Brain pericyte (primary cell): ENCODE data around the gene CLEC4C.
"Not testable (repeated sequence)": the region's sequence is repeated elsewhere in the genome, so short reads cannot be mapped to it uniquely, and the experiment has no call there.

ENCODE experiments used
- DNase-seq: peaks from one replicate; pipeline ENCODE4 v3.0.0-alpha.2; 2012; ENCODE audit warnings: low read depth, low spot score

Gene CLEC4C, protein sequence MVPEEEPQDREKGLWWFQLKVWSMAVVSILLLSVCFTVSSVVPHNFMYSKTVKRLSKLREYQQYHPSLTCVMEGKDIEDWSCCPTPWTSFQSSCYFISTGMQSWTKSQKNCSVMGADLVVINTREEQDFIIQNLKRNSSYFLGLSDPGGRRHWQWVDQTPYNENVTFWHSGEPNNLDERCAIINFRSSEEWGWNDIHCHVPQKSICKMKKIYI

DNA sequence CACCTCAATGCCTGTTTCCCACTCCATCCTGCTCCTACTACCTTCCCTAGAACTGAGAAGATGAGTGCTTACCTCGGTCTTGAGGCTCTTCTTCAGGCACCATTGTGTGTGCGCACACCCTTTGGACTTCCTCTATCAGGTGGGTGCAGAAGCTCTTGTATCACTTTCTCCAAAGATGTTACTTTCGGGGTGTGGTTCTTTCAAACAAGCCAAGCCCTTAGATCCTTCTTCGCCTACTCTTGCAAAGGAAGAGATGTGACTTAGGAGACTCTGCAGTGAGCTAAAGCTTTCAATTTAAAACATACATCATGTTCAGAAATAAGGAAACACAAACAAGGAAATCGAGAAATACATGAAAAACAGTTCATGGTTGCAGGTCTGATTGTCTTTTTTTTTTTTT lies at the start of gene CLEC4C:
CLEC4C (minus strand) TSS at position 130 of the 400 bp plus-strand sequence; CDS start at position 103, 27 bp downstream.
- no peak for DNase-seq

DNA sequence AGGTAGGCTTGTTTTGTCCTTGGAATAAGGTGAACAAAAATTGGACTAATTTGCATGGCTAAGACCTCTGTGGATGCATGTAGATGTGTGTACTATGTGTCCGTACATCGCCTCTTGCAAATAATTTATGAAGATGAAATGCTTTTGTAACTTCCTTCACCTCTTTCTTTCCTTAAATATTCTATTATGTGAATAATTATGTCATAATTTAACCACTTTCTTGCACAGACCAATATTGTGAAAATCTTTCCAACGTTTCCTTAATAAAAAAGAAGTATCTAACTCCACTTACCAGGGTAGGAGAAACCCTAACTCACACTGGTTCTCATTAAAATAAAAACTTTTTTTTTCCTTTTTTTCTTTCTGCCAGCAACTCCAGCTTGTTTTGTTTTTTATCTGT lies 46.0 kb upstream of the CLEC4C start:
- no peak for DNase-seq

DNA sequence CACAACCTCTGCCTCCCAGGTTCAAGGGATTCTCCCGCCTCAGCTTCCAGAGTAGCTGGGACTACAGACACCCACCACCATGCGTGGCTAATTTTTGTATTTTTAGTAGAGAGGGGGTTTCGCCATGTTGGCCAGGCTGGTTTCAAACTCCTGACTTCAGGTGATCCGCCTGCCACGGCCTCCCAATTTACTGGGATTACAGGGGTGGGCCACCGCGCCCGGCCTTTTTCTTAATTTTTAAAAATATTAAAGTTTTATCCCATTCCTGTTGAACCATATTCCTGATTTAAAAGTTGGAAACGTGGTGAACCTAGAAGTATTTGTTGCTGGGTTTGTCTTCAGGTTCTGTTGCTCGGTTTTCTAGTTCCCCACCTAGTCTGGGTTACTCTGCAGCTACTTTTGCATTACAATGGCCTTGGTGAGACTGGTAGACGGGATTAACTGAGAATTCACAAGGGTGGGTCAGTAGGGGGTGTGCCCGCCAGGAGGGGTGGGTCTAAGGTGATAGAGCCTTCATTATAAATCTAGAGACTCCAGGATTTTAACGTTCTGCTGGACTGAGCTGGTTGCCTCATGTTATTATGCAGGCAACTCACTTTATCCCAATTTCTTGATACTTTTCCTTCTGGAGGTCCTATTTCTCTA lies 41.8 kb upstream of the CLEC4C start, which contains the start of gene NANOG:
NANOG (plus strand) TSS at position 519 of the 645 bp plus-strand sequence. CDS start 213 bp downstream, outside the sequence.
- not testable (repeated sequence) for DNase-seq

DNA sequence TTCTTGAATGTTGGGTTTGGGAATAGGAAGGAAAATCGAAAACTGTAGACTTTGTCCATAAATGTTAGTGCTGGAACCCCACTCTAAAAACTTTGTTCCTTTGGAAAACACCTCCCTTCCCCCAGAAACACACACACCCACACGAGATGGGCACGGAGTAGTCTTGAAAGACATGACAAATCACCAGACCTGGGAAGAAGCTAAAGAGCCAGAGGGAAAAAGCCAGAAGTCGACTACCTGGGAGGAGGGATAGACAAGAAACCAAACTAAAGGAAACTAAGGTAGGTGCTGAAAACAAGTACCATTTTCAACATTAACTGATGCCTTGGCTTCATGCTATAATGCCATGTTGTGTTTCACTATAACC lies 41.1 kb upstream of the CLEC4C start:
- DNase-seq = no peak

DNA sequence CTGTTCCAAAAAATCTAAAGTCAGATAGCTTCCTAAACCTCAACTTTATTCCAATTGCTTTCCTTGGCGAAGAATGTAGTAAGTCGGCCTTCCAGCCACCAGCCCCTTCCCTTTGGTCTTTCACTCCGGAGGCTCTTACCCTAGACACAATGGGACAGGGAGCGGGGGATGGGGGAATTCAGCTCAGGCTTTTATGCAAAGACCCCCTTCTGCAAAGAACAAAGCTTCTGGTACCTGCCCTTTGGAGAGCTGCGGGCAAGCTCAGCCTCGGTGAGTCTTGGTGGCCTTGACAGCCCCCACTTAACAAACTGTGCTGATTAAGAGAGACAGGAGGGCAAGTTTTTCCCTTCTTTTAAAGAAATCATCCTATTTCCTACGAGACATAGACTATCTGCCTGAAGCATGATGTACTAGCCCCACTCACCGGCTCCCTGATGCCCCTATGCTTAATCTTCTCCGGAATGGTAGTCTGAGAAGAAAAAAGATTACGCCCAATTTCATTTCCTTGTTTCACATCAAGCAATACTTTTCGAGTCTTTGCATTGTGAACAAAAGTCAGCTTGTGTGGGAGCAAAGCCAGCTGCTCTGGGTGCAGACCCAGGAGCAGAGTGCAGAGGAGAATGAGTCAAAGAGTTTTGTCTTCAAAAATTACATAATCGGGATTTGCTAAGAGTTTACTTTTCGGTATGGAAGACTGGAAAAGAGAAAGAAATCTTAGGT lies 40.6 kb upstream of the CLEC4C start:
- DNase-seq = no peak

DNA sequence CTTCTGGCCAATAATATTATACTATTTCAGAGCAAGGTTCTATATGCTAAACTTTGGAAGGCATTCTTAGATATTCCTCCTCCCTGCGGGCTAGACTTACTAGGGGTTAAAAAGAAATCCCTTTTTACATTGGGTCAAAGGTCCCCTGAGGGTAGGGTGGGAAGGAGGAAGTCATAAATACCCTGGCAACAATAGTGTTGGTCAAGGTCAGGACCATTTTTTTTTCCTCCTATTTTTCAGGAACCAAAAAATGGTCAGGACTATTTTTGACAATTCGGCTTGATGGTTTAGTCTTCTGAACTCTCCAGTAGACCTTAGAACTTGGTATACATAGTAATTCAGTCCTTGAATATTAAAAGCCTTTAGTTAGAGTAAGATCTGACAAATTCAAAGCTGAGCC lies 37.5 kb upstream of the CLEC4C start:
- no peak for DNase-seq

DNA sequence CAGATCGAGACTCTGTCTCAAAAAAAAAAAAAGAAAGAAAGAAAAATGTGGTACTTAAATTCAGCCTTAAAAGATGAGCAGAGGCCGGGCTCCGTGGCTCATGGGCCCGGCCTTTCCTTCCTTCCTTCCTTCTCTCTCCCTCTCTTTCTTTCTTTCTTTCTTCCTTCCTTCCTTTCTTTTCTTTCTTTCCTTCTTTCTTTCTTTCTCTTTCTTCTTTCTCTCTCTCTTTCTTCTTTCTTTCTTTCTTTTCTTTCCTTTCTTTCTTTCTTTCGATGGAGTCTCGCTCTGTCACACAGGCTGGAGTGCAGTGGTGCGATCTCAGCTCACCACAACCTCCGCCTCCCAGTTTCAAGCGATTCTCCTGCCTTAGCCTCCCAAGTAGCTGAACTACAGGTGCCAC lies 36.3 kb upstream of the CLEC4C start:
- DNase-seq = not testable (repeated sequence)

DNA sequence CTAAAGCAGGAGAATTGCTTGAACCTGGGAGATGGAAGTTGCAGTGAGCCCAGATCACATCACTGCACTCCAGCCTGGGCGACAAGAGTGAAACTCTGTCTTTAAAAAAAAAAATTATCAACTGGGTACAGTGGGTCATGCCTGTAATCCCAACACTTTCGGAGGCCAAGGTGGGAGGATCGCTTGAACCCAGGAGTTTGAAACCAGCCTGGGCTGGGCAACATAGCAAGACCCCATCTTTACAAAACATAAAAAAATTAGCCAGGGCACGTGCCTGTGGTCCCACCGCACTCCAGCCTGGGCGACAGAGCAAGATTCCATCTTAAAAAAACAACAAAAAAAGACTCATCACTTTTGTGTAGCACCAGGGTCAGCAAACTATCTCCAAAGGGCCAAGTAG lies 34.9 kb upstream of the CLEC4C start:
- DNase-seq = no peak

DNA sequence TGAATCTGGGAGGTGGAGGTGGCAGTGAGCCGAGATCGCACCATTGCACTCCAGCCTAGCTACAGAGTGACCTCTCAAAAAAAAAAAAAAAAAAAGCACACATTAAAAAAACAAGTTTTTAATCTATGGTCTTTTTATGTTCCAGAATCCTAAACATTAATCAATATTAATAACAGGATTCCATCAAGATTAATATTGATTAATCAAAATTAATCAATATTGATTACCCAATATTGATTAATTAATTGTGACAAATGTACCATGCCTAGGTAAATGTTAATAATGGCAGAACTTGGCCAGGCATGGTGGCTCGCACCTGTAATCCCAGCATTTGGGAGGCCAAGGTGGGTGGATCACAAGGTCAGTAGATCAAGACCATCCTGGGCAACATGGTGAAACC lies 34.1 kb upstream of the CLEC4C start:
- no peak for DNase-seq

DNA sequence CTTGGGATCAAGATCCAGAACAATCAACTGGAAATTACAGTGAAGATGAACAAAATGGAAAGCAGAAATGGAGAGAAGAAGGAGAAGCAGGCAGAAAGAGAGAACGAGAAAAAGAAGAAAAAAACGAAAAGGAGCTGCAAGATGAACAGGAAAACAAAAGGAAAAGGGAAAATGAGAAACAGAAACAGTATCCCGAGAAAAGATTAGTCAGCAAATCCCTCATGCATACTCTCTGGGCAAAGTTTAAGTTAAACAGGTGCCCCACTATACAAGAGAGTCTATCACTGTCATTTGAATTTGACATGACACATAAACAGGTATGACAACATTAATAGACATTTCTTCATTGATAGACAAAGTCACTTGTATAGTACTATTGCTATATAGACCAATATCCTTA lies 22.8 kb upstream of the CLEC4C start:
- no peak for DNase-seq

DNA sequence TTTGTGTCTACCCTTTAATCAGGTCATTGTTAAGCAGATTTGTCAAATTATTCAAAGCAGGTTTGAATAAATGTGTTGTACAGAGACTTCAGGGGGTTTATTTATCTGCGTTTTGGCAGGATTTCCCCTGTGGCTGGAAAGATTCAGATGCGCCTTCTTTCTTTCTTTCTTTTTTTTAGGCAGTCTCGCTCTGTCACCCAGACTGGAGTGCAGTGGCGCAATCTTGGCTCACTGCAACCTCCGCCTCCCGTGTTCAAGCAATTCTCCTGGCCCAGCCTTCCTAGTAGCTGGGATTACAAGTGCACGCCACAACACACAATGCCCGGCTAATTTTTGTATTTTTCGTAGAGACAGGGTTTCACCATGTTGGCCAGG lies 11.6 kb upstream of the CLEC4C start:
- DNase-seq = no peak

DNA sequence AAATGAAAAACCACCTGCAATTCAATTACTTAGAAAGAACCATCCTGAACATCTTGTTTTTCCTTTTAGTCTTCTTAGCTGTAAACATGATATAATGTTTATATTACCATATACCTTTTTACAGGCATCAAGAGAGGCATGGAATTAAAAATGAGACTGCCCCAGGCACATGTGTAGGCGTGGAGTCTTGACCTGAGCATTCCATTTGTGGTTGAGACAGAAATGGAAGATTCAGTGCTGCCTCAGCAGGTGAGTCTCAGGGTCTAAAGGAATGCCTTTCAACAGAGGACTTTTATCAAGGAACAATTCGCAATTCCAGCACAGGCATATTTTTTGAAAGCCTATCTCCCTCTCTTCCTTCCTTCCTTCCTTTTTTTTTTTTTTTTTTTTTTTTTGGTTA lies 9.8 kb upstream of the CLEC4C start:
- DNase-seq = no peak

DNA sequence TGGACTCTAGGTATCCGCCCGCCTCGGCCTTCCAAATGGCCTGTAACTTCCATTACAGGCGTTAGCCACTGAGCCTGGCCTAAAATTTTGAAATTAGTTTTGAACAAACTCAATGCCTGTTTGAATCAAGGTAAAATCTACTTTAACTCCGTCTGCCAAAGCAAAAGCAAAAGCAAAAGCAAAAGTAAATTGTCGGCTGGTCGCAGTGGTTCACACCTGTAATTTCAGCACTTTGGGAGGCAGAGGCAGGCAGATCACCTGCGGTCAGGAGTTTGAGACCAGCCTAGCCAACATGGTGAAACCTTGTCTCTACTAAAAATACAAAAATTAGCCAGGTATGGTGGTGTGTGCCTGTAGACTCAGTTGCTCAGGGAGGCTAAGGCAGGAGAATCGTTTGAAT lies 8.5 kb upstream of the CLEC4C start:
- not testable (repeated sequence) for DNase-seq

DNA sequence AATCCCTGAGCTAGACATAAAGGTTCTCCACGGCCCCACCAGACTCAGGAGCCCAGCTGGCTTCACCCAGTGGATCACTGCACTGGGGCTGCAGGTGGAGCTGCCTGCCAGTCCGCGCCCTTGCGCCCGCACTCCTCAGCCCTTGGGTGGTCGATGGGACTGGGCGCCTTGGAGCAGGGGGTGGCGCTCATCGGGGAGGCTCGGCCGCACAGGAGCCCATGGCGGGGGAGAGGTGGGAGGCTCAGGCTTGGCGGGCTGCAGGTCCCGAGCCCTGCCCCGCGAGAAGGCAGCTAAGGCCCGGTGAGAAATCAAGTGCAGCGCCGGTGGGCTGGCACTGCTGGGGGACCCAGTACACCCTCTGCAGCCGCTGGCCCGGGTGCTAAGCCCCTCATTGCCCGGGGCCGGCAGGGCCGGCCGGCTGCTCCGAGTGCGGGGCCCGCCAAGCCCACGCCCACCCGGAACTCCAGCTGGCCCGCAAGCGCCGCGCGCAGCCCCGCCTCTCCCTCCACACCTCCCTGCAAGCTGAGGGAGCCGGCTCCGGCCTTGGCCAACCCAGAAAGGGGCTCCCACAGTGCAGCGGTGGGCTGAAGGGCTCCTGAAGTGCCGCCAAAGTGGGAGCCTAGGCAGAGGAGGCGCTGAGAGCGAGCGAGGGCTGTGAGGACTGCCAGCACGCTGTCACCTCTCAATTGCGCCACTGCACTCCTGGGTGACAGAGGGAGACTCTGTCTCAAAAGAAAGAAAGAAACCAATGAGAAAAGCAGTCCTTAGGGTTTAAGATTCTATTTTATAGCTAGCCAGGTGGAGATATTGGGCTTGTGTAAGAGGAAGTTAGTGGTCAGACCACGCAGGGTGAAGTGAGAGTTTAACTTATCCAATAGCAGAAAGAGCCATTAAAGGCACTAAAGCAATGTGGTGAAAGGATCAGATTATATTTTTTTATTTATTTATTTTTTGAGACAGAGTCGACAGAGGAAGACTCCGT lies 5.1 kb upstream of the CLEC4C start:
- DNase-seq = not testable (repeated sequence)

DNA sequence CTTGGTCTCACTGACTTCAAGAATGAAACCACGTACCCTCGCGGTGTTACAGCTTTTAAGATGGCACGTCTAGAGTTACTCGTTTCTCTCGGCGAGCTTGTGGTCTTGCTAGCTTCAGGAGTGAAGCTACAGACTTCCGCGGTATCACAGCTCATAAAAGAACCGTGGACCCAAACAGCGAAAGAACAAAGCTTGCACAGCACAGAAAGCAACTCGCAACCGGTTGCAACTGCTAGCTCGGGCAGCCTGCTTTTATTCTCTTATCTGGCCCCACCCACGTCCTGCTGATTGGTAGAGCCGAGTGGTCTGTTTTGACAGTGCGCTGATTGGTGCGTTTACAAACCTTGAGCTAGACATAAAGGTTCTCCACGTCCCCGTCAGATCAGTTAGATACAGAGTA lies 4.2 kb upstream of the CLEC4C start:
- DNase-seq = no peak

DNA sequence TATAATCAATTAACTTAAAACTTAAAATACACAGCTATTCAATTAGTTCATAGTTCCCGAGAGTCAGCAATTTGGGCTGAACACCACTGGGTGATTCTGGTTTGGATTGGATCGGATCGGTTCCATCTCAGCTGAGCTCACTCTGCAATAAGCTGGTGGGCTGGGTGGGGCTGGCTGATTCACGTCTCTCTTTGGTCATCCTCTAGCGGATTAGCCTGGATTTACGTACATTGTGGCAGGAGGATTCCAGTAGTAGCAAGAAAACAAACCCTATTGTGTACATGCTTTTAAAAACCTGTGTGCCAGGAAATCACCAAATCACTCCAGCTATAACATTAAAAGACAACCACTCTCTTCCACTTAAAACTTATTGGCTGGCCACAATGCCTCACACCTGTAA lies 3.2 kb upstream of the CLEC4C start:
- no peak for DNase-seq

DNA sequence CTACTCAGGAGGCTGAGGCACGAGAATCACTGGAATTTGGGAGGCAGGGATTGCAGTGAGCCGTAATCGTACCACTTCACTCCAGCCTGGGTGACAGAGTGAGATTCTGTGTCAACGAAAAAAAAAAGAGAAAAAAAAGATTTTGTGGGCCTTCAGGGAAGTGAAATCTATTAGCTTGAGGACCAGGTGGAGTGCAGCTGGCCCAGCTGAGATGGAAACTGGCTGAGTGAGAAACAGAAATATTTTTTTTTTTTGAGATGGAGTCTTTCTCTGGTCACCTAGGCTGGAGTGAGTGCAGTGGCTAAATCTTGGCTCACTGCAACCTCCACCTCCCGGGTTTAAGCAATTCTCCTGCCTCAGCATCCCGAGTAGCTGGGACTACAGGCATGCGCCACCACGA lies 2.3 kb upstream of the CLEC4C start:
- DNase-seq = no peak

DNA sequence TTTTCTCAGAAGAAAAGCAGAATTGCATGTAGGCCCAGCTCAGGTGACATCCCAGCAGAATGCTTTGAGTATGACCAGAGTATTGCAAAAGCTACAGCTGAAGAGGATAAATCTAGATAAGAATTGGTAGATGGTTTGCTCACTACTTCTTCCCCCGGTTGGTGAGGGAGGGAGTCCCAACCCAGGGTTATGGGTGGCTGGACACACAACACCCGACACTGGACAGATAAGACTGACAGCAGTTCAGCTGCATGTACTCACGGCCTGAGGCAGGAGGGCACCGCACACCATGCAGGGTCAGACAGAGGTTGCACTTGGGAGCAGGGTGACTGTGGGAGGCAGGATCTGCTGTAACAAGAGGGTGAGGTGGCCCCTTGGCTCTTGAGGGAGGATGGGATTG lies 1.7 kb upstream of the CLEC4C start:
- no peak for DNase-seq

DNA sequence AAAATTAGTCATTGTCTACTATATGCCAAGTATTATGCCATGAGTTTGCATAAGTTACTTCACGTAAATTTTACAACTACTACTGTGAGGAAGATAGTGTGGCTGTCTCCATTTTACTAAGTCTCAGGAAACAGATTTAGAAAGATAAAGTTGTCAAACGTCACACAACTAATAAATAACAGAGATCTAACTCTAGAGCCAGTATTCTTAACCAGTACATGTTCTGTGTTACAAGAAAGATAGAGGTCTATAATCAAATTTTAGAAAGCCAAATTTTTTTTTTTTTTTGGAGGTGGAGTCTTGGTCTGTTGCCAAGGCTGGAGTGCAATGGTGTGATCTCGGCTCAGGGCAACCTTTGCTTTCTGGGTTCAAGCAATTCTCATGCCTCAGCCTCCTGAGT lies 14.2 kb downstream of the CLEC4C start:
- DNase-seq = no peak

DNA sequence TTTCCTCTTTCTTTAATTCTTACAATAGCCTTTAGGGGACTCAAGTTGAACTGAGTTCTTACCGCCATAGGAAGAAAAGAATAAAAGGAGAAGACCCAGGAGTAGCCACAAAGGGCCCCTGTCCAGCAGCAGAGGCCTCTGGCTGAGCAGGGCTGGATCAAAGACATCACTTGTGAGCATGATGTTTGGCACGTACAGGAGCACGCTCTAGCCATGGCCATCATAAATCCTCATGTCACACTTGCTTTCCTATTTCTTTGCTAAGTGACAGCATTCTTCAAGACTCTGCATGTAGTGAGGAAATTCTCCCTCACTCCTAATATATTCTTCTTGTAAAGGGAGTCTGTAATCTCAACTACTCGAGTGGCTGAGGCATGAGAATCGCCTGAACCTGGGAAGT lies 15.7 kb downstream of the CLEC4C start:
- no peak for DNase-seq

DNA sequence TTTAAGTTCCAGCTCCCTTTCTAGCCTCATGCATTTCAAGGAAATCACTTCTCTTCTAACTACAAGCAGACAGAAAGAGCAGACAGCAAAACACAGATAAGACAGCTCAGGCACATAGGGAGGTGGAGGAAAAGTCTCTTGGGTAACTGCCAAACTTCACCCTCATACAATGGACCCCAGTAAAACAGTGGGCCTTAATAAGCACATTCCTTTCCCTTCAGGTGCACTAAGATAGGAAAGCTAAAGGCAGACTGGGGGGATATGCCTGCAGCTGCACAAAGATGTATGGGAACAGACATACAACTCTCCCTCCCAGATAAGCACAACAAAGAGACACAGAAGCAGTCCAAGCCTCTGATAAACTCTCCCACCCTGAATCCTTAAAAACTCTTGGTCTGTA lies 16.2 kb downstream of the CLEC4C start:
- DNase-seq = not testable (repeated sequence)

DNA sequence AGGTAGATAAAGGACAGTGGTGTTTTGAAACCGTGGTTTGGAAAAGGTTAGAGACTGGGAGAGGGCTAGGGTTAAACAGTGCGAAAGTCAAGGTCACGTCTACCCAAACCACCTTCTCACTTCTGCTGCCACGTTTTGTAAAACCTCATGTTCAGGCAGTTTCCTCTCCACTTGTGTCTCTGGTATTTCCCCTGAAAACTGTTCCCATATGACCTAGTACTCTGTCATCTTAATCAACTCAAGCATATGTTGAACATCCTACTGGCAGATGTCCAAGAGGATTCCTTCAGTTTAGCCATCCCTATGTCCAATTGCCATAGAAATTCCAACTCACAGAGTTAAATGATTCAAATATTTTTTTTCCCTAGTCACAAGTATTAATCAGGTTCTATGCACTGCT lies 17.4 kb downstream of the CLEC4C start:
- DNase-seq = no peak
